GM19455 (cell line): ENCODE data around the gene CCL18.
"Not testable (repeated sequence)": the region's sequence is repeated elsewhere in the genome, so short reads cannot be mapped to it uniquely, and the experiment has no call there.

Source experiments
- ATAC-seq: cut with Tn5 transposase; IDR thresholded peaks from one replicate; pipeline ENCODE4 v1.9.1; 2021; ENCODE audit not compliant: unreplicated experiment

CCL18 gene

DNA sequence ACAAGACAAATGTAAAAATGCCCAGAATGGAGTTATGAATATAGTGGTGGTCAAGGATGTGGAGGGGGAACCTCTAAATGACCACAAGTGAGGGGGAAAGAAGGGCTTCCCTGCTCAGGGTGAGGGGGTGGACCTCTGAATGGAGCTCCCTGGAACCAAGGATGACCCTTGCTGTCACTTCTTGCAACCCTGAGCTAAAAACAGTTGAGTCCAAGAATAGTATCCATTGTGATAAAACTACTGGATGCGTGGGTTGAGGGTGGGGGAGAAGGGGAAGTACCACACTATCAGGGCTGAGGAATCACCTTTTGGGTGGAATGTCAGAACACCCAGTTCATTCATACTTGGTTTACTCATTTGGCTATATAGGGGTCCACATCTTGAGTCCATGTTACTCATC lies 34.9 kb downstream of the CCL18 start:
- not testable (repeated sequence) for ATAC-seq

GRCh38 chr17:36103401-36103975 lies 39.4 kb downstream of the CCL18 start, which contains the start of gene CCL4:
Gene CCL4 (plus strand): TSS chr17:36103827. CDS start chr17:36103906, 79 bp downstream.
- ATAC-seq = not testable (repeated sequence)

DNA sequence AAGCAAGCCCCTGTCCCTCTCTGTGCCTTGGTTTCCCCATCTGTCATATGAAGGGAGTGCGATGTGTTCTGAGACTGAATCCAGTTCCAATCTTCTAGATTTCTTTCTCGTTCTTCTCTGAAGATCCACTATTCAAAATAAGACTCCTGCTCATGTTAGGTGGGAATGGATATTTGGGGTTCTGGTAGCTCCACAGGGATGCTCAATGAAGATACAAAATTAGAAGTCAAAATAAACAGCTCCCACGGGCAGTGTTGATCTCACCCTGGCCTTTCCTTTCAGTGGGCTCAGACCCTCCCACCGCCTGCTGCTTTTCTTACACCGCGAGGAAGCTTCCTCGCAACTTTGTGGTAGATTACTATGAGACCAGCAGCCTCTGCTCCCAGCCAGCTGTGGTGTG lies 40.2 kb downstream of the CCL18 start:
- not testable (repeated sequence) for ATAC-seq

DNA sequence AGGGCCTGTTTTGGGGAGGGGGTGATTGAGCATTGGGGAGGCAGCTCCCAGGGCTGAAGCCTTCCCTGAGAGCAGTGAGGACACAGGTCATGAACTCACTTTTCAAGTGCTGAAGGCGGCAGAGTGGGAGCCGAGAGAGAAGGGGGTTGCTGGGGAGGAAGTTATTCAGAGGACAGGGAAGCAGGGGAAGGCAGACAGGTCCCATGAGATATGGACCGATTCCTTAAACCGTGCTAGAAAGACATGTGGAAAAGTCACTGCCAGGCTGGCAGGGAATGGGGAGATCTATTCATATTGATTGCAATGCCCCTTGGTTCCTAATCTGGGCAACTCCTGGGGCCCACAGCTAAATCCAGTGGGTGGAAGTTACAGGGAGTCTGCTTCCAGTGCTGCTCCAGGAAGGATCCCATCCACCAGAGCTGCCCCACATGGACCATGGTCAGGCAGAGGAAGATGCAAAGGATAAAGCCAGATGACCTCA lies 40.7 kb downstream of the CCL18 start:
- ATAC-seq = no peak

DNA sequence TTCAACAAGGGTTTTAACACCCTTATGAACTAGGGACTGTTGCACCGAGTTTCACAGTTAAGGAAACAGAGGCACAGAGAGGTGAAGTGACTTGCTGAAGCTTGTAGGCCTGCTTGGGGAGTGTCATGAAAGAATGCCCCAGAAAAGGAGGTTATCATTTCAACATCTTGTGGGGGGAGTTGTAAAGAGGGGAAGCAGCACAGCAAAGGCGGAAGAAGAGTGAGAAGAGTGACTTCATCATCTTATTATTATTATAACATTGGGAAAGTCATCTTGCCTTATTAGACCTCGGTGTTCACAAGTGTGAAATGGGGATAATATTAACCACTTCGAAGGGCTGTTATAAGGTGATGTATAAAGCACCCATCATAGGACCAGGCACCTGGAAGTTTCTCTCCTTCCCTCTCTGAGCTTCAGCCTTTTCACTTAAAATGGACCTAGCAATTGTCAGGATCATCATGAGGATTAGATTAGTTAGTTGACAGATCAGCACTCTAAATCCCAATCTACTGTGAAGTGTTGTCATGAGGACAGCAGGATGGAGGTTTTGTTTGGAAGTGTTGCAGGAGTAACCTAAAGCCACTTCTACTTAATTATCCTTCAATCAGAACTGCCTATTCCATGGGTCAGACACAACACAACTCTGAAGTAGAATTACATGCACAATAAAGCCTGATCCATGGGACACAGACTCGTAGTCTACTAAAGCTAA lies 41.9 kb downstream of the CCL18 start:
- ATAC-seq = no peak

DNA sequence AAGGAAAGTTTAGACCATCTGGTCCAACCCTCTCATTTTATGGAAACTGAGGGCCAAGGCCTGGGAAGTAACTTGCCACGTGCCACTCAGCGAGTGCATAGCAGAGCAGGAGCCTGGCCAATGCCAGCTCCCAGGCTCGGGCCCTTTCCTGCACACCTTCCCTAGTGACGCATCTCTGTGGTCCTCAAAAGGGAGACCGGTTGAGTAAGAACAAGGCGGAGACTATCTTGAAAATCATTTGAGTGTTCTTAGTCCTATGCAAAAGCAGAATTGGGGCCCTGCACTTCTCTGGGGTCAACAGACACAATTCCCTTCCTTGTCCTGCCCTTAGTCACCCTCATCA lies 42.4 kb downstream of the CCL18 start:
- no peak for ATAC-seq

DNA sequence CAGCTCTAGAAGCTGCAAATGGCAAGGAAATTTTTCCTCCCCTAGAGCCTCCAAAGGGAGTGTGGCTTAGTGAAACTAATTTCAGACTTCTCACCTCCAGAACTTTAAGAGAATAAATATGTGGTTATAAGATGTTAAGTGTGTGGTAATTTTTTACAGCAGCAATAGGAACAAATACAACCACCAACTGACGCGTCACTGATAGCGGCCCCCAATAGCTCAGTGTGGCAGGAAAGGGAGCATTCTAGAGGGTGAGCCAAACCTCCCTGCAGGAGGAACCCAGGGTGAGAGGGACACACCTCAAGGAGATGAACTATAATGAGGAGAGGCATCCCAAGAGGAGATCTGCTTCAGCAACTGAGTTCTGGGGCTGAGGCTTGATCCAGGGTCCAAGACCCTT lies 43.6 kb downstream of the CCL18 start:
- ATAC-seq = no peak

GRCh38 chr17:36108265-36108664 lies 44.2 kb downstream of the CCL18 start:
- ATAC-seq = not testable (repeated sequence)

GRCh38 chr17:36111068-36111490 lies 47.0 kb downstream of the CCL18 start:
- ATAC-seq = no peak

DNA sequence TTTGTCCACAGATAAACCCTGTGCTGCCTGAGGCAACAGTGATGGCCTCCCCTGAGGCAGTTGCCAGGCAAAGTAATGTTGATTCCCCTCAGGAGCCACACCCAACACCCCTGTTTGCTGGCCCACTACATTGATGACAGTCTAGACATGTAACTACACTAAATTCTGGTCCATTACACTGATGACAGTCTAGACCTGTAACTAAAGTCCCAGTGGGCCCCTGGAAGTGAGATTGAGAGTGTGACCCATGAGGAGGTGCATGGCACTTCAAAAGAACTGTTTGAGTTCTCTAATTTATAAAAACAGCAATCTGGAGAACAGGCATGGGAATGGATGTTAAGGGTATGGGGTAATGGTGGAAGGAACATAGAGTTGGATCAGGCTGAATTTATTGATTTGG lies 48.5 kb downstream of the CCL18 start:
- no peak for ATAC-seq

- not testable (repeated sequence) for ATAC-seq
Measured at GRCh38 chr17:36113131-36113530, 49.1 kb downstream of the CCL18 start.

DNA sequence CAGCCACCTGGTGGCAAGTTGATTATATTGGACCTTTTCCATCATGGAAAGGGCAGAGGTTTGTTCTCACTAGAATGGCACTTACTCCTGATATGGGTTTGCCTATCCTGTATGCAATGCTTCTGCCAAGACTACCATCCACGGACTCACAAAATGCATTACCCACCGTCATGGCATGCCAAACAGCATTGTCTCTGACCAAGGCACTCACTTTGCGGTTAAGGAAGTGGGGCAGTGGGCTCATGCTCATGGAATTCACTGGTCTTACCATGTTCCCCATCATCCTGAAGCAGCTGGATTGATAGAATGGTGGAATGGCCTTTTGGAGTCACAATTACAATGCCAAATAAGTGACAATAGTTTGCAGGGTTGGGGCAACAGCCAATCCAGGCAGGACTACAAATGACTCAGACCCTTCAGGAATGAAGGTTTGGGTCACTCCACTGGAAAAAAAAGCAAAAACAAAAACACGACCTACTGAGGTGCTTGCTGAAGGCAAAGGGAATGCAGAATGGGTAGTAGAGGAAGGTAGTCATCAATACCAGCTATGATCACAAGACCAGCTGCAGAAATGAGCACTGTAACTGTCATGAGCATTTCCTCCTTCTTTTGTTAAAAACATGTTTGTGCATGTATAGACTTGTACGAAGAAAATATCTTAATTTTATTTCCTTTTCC lies 51.0 kb downstream of the CCL18 start:
- not testable (repeated sequence) for ATAC-seq

DNA sequence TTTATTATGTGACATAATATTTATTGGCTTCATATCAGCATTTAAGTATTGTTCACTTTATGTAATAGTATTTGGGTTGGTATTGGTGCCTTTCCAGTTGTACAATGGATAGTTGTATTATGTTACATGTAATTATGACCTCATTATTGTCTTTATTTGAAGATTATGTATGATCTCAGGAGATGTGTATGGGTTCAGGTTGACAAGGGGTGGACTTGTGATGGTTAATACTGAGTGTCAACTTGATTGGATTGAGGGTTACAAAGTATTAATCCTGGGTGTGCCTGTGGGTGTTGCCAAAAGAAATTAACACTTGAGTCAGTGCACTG lies 51.5 kb downstream of the CCL18 start:
- ATAC-seq = not testable (repeated sequence)

DNA sequence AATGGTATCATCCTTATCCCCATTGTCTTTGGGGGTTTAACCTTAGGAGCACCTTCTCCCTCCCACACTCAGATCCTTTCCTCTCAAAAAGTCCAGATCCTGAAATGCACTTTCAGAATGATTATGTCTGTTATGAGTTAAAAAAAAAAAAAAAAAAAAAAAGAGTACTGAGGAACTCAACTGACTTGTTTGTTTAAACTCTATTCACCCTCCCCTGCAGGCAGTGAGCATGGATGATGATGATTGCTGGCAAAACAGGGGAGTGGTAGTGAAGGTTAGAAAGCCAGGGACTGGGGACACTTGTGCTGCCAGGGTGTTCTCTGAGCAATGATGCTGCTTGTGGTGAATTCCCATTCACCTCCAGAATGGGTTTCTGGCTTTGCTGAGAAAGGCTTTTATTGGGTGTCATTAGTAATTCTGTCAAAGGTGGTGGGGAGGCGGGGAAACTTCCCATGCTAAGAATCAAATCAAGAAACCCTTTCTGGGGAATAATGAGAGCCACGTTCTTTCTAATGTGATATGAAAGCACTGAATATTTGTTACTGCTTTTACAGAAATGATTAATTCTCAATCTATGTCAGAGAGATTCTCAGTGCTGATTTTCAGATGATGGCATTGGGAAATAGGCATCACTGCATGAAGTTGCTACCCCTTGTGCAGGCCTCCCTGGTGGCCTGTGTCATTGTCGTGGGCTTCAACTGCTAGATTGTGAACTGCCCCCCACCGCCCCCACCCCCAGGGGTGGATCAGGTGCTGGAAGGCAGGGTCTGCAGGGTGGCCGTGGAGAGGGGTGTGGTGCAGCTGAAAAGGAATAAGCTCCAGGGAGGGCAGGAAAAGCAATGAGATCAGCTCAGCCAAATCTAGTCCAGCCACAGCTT lies 53.7 kb downstream of the CCL18 start:
- no peak for ATAC-seq

DNA sequence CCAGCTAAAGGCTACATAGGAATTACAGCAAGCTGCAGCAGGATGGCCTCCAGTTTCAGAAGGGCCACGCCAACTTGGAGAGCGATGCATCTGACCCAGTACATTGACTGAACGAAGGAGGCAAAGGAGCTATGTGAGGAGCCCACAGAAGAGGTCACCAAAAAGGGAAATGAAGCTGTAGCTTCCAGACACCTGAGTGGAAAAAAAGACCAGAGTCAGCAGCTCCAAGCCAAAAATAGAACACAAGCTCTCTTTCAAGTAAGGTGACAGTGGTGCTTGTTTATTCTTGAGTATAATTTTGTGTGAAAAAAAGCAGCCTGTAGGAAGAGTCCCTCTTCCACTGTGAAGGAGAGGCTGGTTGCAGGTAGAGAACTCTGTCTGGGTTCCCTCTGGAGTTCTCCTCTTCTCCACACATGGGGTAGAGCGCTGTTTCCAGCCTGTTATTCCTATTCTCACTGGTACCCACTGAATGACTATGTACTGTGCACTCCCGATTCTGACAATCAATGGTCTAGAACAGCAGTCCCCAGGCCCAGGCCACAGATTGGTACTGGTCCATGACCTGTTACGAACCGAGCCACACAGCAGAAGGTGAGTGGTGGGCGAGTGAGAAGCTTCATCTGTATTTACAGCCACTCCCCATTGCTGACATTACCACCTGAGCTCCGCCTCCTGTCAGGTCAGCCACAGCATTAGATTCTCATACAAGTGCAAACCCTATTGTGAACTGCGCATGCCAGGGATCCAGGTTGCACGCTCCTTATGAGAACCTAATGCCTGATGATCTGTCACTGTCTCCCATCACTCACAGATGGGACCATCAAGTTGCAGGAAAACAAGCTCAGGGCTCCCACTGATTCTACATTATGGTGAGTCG lies 54.6 kb downstream of the CCL18 start:
- ATAC-seq = no peak

- no peak for ATAC-seq
Measured at GRCh38 chr17:36120221-36120620, 56.1 kb downstream of the CCL18 start.

- ATAC-seq = not testable (repeated sequence)
Measured at GRCh38 chr17:36121099-36121498, 57.0 kb downstream of the CCL18 start.
